HG02885 (cell line): Measurements from ENCODE around the gene TNFRSF21.

ENCODE experiments used
- ATAC-seq: cut with Tn5 transposase; IDR thresholded peaks from one replicate; pipeline ENCODE4 v1.9.1; 2021; ENCODE audit warnings: mild to moderate bottlenecking; ENCODE audit not compliant: unreplicated experiment, poor library complexity

The TNFRSF21 gene

DNA sequence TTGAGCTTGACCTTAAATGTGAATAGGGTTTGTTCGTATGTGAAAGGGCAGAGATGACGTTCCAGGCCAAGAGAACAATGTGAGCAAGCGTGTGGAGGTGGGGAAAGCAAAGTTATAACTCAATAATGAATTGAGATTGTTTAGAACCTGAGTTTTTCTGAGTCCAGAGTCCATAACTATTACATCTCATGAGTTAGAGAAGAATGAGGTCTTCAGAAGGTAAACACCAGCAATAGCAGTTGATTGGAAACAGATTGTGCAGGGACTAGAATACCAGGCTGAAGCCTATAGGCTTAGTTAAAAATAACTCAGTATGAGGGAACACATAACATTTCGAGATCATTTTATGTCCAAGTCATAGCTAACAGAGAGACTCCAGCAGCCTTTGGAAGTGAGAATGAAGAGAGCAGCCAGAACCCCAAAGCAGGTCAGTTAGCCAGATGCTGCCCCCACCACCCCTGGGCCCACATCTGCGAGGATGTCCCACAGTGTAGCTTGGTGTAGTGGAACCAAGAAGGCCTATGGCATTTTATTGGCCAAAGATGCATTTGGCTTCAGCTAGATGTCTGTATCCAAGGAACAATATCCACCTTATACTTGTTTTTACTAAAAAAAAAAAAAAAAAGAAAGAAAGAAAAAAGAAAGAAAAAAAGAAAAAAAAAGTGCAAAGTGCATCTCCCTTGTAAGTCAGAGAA lies 121.7 kb downstream of the TNFRSF21 start:
- no peak for ATAC-seq

DNA sequence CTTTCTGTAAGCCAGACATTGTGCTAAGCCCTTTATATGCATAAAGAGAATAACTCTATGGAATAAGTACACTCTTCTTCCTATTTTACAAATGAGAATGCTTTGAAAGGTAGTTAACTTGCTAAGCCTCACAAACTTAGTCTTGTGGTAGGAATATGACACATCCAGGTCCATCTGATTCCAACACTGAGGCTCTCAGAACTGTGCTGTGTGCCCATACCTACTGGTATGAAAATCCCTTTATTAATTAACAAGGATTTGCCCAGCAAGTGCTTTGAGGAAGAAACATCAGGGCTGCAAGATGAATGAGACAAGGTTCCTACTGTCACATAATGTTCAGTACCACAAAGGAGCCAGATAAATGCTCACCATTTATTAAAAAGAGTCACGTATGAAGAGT lies 122.6 kb downstream of the TNFRSF21 start:
- no peak for ATAC-seq

DNA sequence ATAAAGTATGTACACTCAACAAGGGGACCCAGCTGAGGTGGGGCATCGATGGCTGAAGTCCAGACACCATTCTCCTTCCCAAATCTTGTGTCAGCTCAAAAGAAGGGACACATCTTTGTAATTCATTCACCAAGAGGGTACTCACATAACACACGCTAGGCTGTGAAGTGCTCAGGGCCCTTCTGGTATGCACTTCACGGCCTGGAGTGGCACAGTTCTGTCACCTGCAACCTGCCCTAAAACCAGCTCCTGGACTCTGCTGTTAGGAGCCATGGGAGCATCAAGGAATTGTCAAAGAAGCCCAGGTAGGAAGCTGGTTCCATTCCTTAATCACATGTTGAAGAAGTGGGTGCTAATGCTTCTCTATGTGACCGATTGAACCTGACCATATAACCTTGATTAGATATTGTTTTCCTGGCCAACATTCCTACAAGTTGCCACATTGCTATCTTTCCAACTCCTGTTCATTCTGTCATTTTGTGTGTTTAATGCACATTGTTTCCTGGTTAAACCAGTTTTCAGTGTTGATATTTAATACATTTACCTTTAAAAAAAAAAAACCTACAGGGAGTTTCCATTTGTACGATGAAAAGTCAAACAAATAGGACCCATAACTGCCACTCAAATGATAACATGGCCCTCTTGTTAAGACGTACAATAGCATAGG lies 127.3 kb downstream of the TNFRSF21 start:
- ATAC-seq, result no peak

DNA sequence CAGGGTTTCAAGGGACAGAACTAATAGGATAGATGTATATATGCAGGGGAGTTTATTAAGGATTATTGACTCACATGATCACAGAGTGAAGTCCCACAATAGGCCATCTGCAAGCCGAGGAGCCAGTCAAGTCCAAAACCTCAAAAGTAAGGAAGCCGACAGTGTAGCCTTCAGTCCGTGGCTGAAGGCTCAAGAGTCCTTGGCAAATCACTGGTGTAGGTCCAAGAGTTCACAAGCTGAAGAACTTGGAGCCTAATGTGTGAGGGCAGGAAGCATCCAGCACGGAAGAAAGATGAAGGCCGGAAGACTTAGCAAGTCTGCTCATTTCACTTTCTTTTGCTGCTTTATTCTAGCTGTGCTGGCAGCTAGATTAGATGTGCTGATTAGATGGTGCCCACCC lies 128.0 kb downstream of the TNFRSF21 start:
- ATAC-seq, result no peak
